H1 (cell line): Measurements from ENCODE around the gene EML1. TPM values are rescaled to one million over a fixed set of nuclear protein-coding genes. Genes with fewer than 3 reads are reported as not detected.

ENCODE experiments used
- CTCF ChIA-PET: fragments of 300-600 bp; sonication (Branson Sonifier 250); formaldehyde crosslinking; loops from one replicate; lab custom pipeline; 2021; ENCODE audit not compliant: partially characterized antibody; lab: Charles Lee
- POLR2A ChIA-PET: fragments of 300-600 bp; sonication (Branson Sonifier 250); formaldehyde crosslinking; loops from one replicate; lab custom pipeline; 2021; ENCODE audit warnings: inconsistent platforms; ENCODE audit not compliant: partially characterized antibody; lab: Charles Lee
- DNase-seq, 2 experiments: peaks; one replicate each; pipeline versions ENCODE4 v3.0.0 to v3.0.0-alpha.2; 2010 to 2022; ENCODE audit warnings: low spot score in 2 of 2, low read depth in 1 of 2, mixed read lengths in 1 of 2
- FAIRE-seq: peaks from 2 replicates; lab custom pipeline; 2011; peaks lifted over from hg19 to GRCh38; lab: Jason Lieb, UNC
- H2AFZ ChIP-seq: 2 replicates; pipeline ENCODE4 v1.8.1; 2012; ENCODE audit warnings: low read length, inconsistent platforms
- H2AK5ac ChIP-seq: 2 replicates; pipeline ENCODE4 v1.6.1; 2013; ENCODE audit warnings: low read depth, low read length
- H2BK120ac ChIP-seq: replicated peaks from 2 replicates; pipeline ENCODE3; 2013; ENCODE audit warnings: low read depth, low read length, inconsistent platforms
- H2BK12ac ChIP-seq: 2 replicates; pipeline ENCODE4 v1.6.1; 2013; ENCODE audit warnings: low read depth, low read length
- H2BK15ac ChIP-seq: 2 replicates; pipeline ENCODE4 v1.6.1; 2013; ENCODE audit warnings: low read length
- H2BK20ac ChIP-seq: 2 replicates; pipeline ENCODE4 v1.6.1; 2013; ENCODE audit warnings: low read length
- H2BK5ac ChIP-seq: 2 replicates; pipeline ENCODE4 v1.6.1; 2013; ENCODE audit warnings: low read depth, low read length
- H3K14ac ChIP-seq: 2 replicates; pipeline ENCODE4 v1.6.1; 2013; ENCODE audit warnings: inconsistent platforms; ENCODE audit not compliant: insufficient read length
- H3K18ac ChIP-seq: 2 replicates; pipeline ENCODE4 v1.6.1; 2013; ENCODE audit warnings: low read length; ENCODE audit errors: extremely low read depth
- H3K23ac ChIP-seq: 2 replicates; pipeline ENCODE4 v1.6.1; 2013; ENCODE audit warnings: inconsistent platforms; ENCODE audit not compliant: insufficient read length
- H3K23me2 ChIP-seq: 2 replicates; pipeline ENCODE4 v1.6.1; 2013; ENCODE audit warnings: low read depth, low read length
- H3K27ac ChIP-seq: 2 replicates; pipeline ENCODE4 v1.6.1; 2011; ENCODE audit warnings: low read depth, low read length, inconsistent platforms
- H3K27me3 ChIP-seq, 4 experiments: replicated peaks in 1 of 4; 1 replicate in 1 of 4; 2 replicates in 3 of 4; pipeline versions ENCODE4 v1.6.1 to v1.8.1; 2011 to 2013; ENCODE audit warnings: low read length in 3 of 4, mild to moderate bottlenecking in 3 of 4, inconsistent platforms in 2 of 4, mixed read lengths in 2 of 4, moderate library complexity in 1 of 4; ENCODE audit not compliant: control insufficient read depth in 3 of 4, insufficient read depth in 3 of 4; ENCODE audit errors: extremely low read depth in 1 of 4
- H3K36me3 ChIP-seq, 4 experiments: 2 replicates each; pipeline versions ENCODE4 v1.6.1 to v1.8.1; 2011 to 2013; ENCODE audit warnings: mild to moderate bottlenecking in 4 of 4, low read length in 3 of 4, moderate library complexity in 2 of 4, control low read depth in 1 of 4, inconsistent platforms in 1 of 4; ENCODE audit not compliant: insufficient read depth in 4 of 4, control insufficient read depth in 2 of 4
- H3K4ac ChIP-seq: replicated peaks from 2 replicates; pipeline ENCODE3; 2013; ENCODE audit warnings: low read length, low read depth, mixed read lengths, inconsistent platforms; ENCODE audit not compliant: insufficient read length
- H3K4me1 ChIP-seq, 4 experiments: replicated peaks in 1 of 4; 1 replicate in 1 of 4; 2 replicates in 3 of 4; pipeline versions ENCODE4 v1.6.1 to v1.8.1; 2011 to 2013; ENCODE audit warnings: low read length in 3 of 4, inconsistent platforms in 2 of 4, mixed read lengths in 1 of 4; ENCODE audit not compliant: insufficient read depth in 4 of 4, control insufficient read depth in 3 of 4
- H3K4me2 ChIP-seq, 2 experiments: 2 replicates each; pipeline versions ENCODE4 v1.6.1 to v1.8.1; 2011 to 2013; ENCODE audit warnings: low read depth in 2 of 2, low read length in 2 of 2, control low read depth in 1 of 2, inconsistent platforms in 1 of 2, mild to moderate bottlenecking in 1 of 2; ENCODE audit not compliant: insufficient read depth in 1 of 2
- H3K4me3 ChIP-seq, 4 experiments: fragments of 200-600, 300-600 bp in 1 of 4; sonication (generic), shearing (Covaris generic), sonication (Bioruptor Twin) in 1 of 4; 2 replicates each; pipeline versions ENCODE4 v1.5.1 to v1.8.1; 2011 to 2016; ENCODE audit warnings: low read length in 4 of 4, low read depth in 3 of 4, control low read depth in 2 of 4, inconsistent platforms in 2 of 4, mild to moderate bottlenecking in 2 of 4, mixed read lengths in 1 of 4, moderate library complexity in 1 of 4; ENCODE audit not compliant: insufficient read depth in 2 of 4; ENCODE audit errors: extremely low read depth in 1 of 4
- H3K56ac ChIP-seq: replicated peaks from 2 replicates; pipeline ENCODE3; 2013; ENCODE audit warnings: low read depth, mild to moderate bottlenecking, mixed read lengths, low read length, inconsistent platforms; ENCODE audit not compliant: insufficient read length
- H3K79me1 ChIP-seq: 2 replicates; pipeline ENCODE4 v1.6.1; 2013; ENCODE audit warnings: low read depth, low read length, control low read depth
- H3K79me2 ChIP-seq, 2 experiments: 2 replicates each; pipeline versions ENCODE4 v1.6.1 to v1.8.1; 2012 to 2013; ENCODE audit warnings: low read length in 2 of 2, mild to moderate bottlenecking in 2 of 2, inconsistent platforms in 1 of 2; ENCODE audit not compliant: insufficient read depth in 2 of 2, control insufficient read depth in 1 of 2
- H3K9ac ChIP-seq, 4 experiments: replicated peaks in 1 of 4; 1 replicate in 1 of 4; 2 replicates in 3 of 4; pipeline versions ENCODE4 v1.6.1 to v1.8.1; 2011 to 2013; ENCODE audit warnings: low read depth in 3 of 4, low read length in 3 of 4, control low read depth in 2 of 4, mild to moderate bottlenecking in 2 of 4, moderate library complexity in 2 of 4, inconsistent platforms in 1 of 4; ENCODE audit errors: extremely low read depth in 1 of 4
- H3K9me3 ChIP-seq, 2 experiments: 2 replicates each; pipeline versions ENCODE4 v1.6.1 to v1.8.1; 2012 to 2013; ENCODE audit warnings: mild to moderate bottlenecking in 2 of 2, moderate library complexity in 2 of 2, control low read depth in 1 of 2, inconsistent platforms in 1 of 2, low read depth in 1 of 2, low read length in 1 of 2, mixed read lengths in 1 of 2; ENCODE audit not compliant: insufficient read depth in 2 of 2
- H4K20me1 ChIP-seq, 2 experiments: replicated peaks in 1 of 2; 2 replicates each; pipeline versions ENCODE3 to v1.8.1; 2011 to 2013; ENCODE audit warnings: inconsistent platforms in 2 of 2, low read length in 2 of 2, mild to moderate bottlenecking in 1 of 2; ENCODE audit not compliant: insufficient read depth in 2 of 2, control insufficient read depth in 1 of 2
- H4K5ac ChIP-seq: 2 replicates; pipeline ENCODE4 v1.6.1; 2013; ENCODE audit warnings: low read length, low read depth, mixed read lengths, inconsistent platforms; ENCODE audit not compliant: insufficient read length
- H4K8ac ChIP-seq: 2 replicates; pipeline ENCODE4 v1.8.0; 2013; ENCODE audit warnings: mild to moderate bottlenecking, moderate library complexity, low read length, inconsistent platforms; ENCODE audit not compliant: insufficient read depth; ENCODE audit errors: extremely low read depth
- H4K91ac ChIP-seq: replicated peaks from 2 replicates; pipeline ENCODE3; 2013; ENCODE audit warnings: low read length, mixed read lengths, inconsistent platforms; ENCODE audit not compliant: insufficient read length
- CBX8 ChIP-seq: fragments of 300-800, 300-1000 bp; sonication (generic); IDR thresholded peaks from 2 replicates; pipeline ENCODE4 v1.7.1; 2016; ENCODE audit warnings: low read depth, low read length, borderline replicate concordance
- GABPA ChIP-seq: IDR thresholded peaks from 2 replicates; pipeline ENCODE4 v1.6.1; 2011; ENCODE audit warnings: mild to moderate bottlenecking, low read length, moderate library complexity, borderline replicate concordance; ENCODE audit not compliant: insufficient read depth
- NANOG ChIP-seq: IDR thresholded peaks from 2 replicates; pipeline ENCODE4 v1.6.1; 2011; ENCODE audit warnings: low read length, low read depth, mild to moderate bottlenecking, inconsistent platforms; ENCODE audit not compliant: insufficient read depth, poor library complexity, severe bottlenecking
- ZNF274 ChIP-seq: IDR thresholded peaks from 2 replicates; pipeline ENCODE4 v1.7.0; 2012; ENCODE audit warnings: low read length, borderline replicate concordance; ENCODE audit errors: extremely low read depth
- WGBS, 2 experiments: shearing (Covaris generic) in 1 of 2; methylation state at CpG; one replicate each; pipeline versions ENCODE4 v1.1.6 to v1.1.7; 2013 to 2015; ENCODE audit warnings: low lambda C conversion rate in 2 of 2, mixed read lengths in 2 of 2, inconsistent platforms in 1 of 2, low coverage in 1 of 2, missing lambda C conversion rate in 1 of 2; ENCODE audit not compliant: insufficient replicate concordance in 2 of 2, insufficient coverage in 1 of 2, insufficient read length in 1 of 2; ENCODE audit errors: extremely low coverage in 1 of 2, missing lambda C conversion rate in 1 of 2; 5-methylcytosine and 5-hydroxymethylcytosine counted together
- polyA plus RNA-seq, 7 experiments: library from polyadenylated mRNA; depleted of rRNA in 3 of 7; stranded (reverse) in 5 of 7; unstranded in 2 of 7; fragments of >200 nt in 5 of 7; fragments of 200-250 nt in 2 of 7; gene quantifications; 1 replicate in 5 of 7; 2 replicates in 1 of 7; 4 replicates in 1 of 7; pipeline versions ENCODE4 v1.2.1 to v1.2.3, GENCODE V29; 2011 to 2013; ENCODE audit warnings: missing spikeins in 2 of 7, mixed read lengths in 2 of 7
- total RNA-seq: library from RNA; stranded (reverse); fragmentation: NEBNext Ultra II Directional; extraction: Animal tissue kit (Norgen Biotek cat#: 25700); gene quantifications from 2 replicates; pipeline ENCODE4 v1.2.1, GENCODE V29; 2021
- TF ChIP-seq, protein P1 (sequence below): IDR thresholded peaks from 2 replicates; pipeline ENCODE4 v1.6.1; 2012; ENCODE audit warnings: inconsistent platforms

Gene EML1
- total and polyA plus RNA-seq, 2 of the 8 experiments (the other 6 are each of a cell fraction or from before 2014, with no cell fraction given), result 11.1 to 24.7 TPM

DNA sequence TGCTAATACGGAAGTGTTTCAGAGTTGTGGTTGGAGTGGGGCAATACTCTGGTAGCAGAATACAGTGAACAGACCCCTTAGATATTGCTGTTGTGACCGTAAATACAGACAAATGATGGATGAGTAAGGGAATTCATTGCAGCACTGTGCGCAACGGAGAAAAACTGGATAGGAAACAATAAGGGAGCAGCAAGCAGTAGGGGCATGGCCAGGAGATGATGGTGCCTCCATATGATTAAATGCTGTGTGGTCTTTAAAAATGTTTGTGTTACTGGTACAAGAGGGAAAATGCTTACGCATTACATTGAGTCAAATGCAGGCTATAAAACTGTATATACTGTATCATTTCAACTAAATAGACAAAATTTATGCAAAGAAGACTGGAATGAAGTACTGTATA is 61.6 kb downstream of the EML1 start:
- Histone ChIP-seq H2BK120ac (no peak overlapping the region), H3K4ac (no peak overlapping the region)
- CTCF ChIA-PET, result interaction anchor here (5.0 to 5.4 kb wide), 2 partner anchors 14 to 31 kb away, joined by 24 to 25 read pairs; no protein-coding TSS in a partner anchor
- TF ChIP-seq GABPA (no peak), NANOG (no peak), CBX8 (no peak), ZNF274 (no peak)
- TF ChIP-seq, protein P1, sequence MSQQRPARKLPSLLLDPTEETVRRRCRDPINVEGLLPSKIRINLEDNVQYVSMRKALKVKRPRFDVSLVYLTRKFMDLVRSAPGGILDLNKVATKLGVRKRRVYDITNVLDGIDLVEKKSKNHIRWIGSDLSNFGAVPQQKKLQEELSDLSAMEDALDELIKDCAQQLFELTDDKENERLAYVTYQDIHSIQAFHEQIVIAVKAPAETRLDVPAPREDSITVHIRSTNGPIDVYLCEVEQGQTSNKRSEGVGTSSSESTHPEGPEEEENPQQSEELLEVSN, result no peak

More for the DNA sequence above, 61.6 kb downstream of the EML1 start:
- Histone ChIP-seq H3K14ac (no peak overlapping the region), H2AFZ (no peak overlapping the region), H3K4me2 (no peak overlapping the region), H2BK15ac (no peak overlapping the region), H4K20me1 (no peaks in the 10 kb centered on the region), H2BK20ac (no peak overlapping the region), H3K4me1 (no peaks in the 10 kb centered on the region; a peak in 1 of 7 replicates), H2AK5ac (no peak overlapping the region), H3K18ac (no peak overlapping the region), H3K4me3 (no peak overlapping the region), H3K79me2 (no peaks in the 10 kb centered on the region), H2BK12ac (no peak overlapping the region), H4K91ac (no peak overlapping the region), H3K9me3 (no peaks in the 10 kb centered on the region), H3K27me3 (no peaks in the 10 kb centered on the region), H2BK5ac (no peak overlapping the region), H4K8ac (no peak overlapping the region), H3K9ac (no peak overlapping the region), H3K36me3 (peaks cover 0 to 10% (median 0%) of the 10 kb centered on the region in 4 experiments; a peak in 1 of 8 replicates), H4K5ac (no peak overlapping the region), H3K23me2 (no peaks in the 10 kb centered on the region), H3K27ac (no peak overlapping the region), H3K56ac (no peak overlapping the region), H3K79me1 (no peaks in the 10 kb centered on the region), H3K23ac (no peak overlapping the region)
- DNase-seq, result no peak
- WGBS, 2 experiments, result 86% methylated on average over 5 of the region's 5 CpGs; no CpG with 5 or more reads in 1 of the 2 experiments
- POLR2A ChIA-PET, result no interaction called here
- FAIRE-seq, result no peak
